ENCODE results near the gene CYP4F8. TPM values are rescaled to one million over a fixed set of nuclear protein-coding genes. Genes with fewer than 3 reads are reported as not detected.

Gene CYP4F8
- total RNA-seq, 1 experiment from 2014 or later, result not detected

GRCh38 chr19:15640904-15641597 is 26.0 kb downstream of the CYP4F8 start:
- Histone ChIP-seq H3K36me3 (ENCODE audit: control insufficient read depth, insufficient read depth, low read length) (no peaks in the 10 kb centered on the region), H3K9me3 (ENCODE audit: control insufficient read depth, insufficient read depth, low read depth, low read length) (no peaks in the 10 kb centered on the region), H3K4me1 (ENCODE audit: control insufficient read depth, insufficient read depth, low read length) (no peaks in the 10 kb centered on the region), H3K27ac (ENCODE audit: low read length) (no peak overlapping the region), H3K4me3 (ENCODE audit: low read depth in 2 of 2, low read length in 2 of 2) (no peak overlapping the region), H3K27me3 (ENCODE audit: control insufficient read depth, insufficient read depth, low read length) (no peaks in the 10 kb centered on the region)
- intact Hi-C loops (cut with micrococcal nuclease; ENCODE audit: unreplicated experiment), result no loop called here
- DNase-seq (ENCODE audit: low read depth, low spot score), result no peak
- TF ChIP-seq, protein P1, sequence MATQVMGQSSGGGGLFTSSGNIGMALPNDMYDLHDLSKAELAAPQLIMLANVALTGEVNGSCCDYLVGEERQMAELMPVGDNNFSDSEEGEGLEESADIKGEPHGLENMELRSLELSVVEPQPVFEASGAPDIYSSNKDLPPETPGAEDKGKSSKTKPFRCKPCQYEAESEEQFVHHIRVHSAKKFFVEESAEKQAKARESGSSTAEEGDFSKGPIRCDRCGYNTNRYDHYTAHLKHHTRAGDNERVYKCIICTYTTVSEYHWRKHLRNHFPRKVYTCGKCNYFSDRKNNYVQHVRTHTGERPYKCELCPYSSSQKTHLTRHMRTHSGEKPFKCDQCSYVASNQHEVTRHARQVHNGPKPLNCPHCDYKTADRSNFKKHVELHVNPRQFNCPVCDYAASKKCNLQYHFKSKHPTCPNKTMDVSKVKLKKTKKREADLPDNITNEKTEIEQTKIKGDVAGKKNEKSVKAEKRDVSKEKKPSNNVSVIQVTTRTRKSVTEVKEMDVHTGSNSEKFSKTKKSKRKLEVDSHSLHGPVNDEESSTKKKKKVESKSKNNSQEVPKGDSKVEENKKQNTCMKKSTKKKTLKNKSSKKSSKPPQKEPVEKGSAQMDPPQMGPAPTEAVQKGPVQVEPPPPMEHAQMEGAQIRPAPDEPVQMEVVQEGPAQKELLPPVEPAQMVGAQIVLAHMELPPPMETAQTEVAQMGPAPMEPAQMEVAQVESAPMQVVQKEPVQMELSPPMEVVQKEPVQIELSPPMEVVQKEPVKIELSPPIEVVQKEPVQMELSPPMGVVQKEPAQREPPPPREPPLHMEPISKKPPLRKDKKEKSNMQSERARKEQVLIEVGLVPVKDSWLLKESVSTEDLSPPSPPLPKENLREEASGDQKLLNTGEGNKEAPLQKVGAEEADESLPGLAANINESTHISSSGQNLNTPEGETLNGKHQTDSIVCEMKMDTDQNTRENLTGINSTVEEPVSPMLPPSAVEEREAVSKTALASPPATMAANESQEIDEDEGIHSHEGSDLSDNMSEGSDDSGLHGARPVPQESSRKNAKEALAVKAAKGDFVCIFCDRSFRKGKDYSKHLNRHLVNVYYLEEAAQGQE (IDR thresholded peaks at IDR 0.05; ENCODE audit: insufficient read depth in 1 of 2, low read depth in 2 of 2, low read length in 1 of 2), result no peak
- TF ChIP-seq CTCF (IDR thresholded peaks at IDR 0.05), result no peak
- no peak for TF ChIP-seq SIN3A (IDR thresholded peaks at IDR 0.05; ENCODE audit: borderline replicate concordance, insufficient read depth, low read depth, low read length)
- no peak for TF ChIP-seq TCF7L2 (IDR thresholded peaks at IDR 0.05; ENCODE audit: low read depth, low read length)
- no peak for TF ChIP-seq POLR2AphosphoS5 (IDR thresholded peaks at IDR 0.05; ENCODE audit: low read depth, low read length)
- in situ Hi-C loops (cut with HindIII; ENCODE audit: low pct_unique_long_range_greater_than_20kb, low sequenced_read_pairs), result no loop called here
- no peak for ATAC-seq
- no TSS peak for BruUV-seq (replicated peaks)
- POLR2A ChIA-PET, result no interaction called here
- CTCF ChIA-PET, result no interaction called here

- POLR2A ChIA-PET, result no interaction called here
- H3K27ac ChIP-seq (ENCODE audit: low read length), result no peak overlapping the region
- intact Hi-C loops (cut with micrococcal nuclease; ENCODE audit: unreplicated experiment), result no loop called here
- BruUV-seq (replicated peaks), result no TSS peak
- no peaks in the 10 kb centered on the region for H3K9me3 ChIP-seq (ENCODE audit: control insufficient read depth, insufficient read depth, low read depth, low read length)
- no peaks in the 10 kb centered on the region for H3K4me1 ChIP-seq (ENCODE audit: control insufficient read depth, insufficient read depth, low read length)
- H3K4me3 ChIP-seq (ENCODE audit: low read depth in 2 of 2, low read length in 2 of 2), result no peak overlapping the region
- in situ Hi-C loops (cut with HindIII; ENCODE audit: low pct_unique_long_range_greater_than_20kb, low sequenced_read_pairs), result no loop called here
- no peaks in the 10 kb centered on the region for H3K36me3 ChIP-seq (ENCODE audit: control insufficient read depth, insufficient read depth, low read length)
- no peak for TF ChIP-seq SIN3A (IDR thresholded peaks at IDR 0.05; ENCODE audit: borderline replicate concordance, insufficient read depth, low read depth, low read length)
- CTCF ChIA-PET, result no interaction called here
- no peaks in the 10 kb centered on the region for H3K27me3 ChIP-seq (ENCODE audit: control insufficient read depth, insufficient read depth, low read length)
- DNase-seq (ENCODE audit: low read depth, low spot score) (no peak), ATAC-seq (no peak)
Measured at GRCh38 chr19:15641901-15642491, 27.0 kb downstream of the CYP4F8 start.

DNA sequence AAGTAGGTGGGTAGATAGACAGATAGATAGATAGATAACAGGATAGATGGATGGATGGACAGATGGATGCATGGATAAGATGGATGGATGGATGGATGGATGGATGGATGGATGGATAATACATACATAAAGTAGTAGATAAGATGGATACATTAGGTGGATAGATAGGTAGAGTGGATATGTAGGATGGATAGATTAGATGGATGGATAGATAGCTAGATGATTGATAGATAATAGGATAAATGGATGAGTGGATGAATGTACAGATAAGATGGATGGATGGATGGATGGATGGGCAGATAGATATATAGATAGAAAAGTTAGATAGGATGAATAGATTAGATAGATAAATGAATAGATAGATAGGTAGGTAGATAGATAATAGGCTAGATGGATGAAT is 27.8 kb downstream of the CYP4F8 start:
- H3K36me3 ChIP-seq (ENCODE audit: control insufficient read depth, insufficient read depth, low read length), result no peaks in the 10 kb centered on the region
- TF ChIP-seq CTCF (IDR thresholded peaks at IDR 0.05) (no peak), POLR2AphosphoS5 (IDR thresholded peaks at IDR 0.05; ENCODE audit: low read depth, low read length) (no peak), SIN3A (IDR thresholded peaks at IDR 0.05; ENCODE audit: borderline replicate concordance, insufficient read depth, low read depth, low read length) (no peak), TCF7L2 (IDR thresholded peaks at IDR 0.05; ENCODE audit: low read depth, low read length) (no peak)
- TF ChIP-seq, protein P1 (IDR thresholded peaks at IDR 0.05; ENCODE audit: insufficient read depth in 1 of 2, low read depth in 2 of 2, low read length in 1 of 2), result no peak
- ATAC-seq (no peak), DNase-seq (ENCODE audit: low read depth, low spot score) (no peak)
- no peak overlapping the region for H3K4me3 ChIP-seq (ENCODE audit: low read depth in 2 of 2, low read length in 2 of 2)
- no peak overlapping the region for H3K27ac ChIP-seq (ENCODE audit: low read length)
- no TSS peak for BruUV-seq (replicated peaks)
- no peaks in the 10 kb centered on the region for H3K27me3 ChIP-seq (ENCODE audit: control insufficient read depth, insufficient read depth, low read length)
- CTCF ChIA-PET, result no interaction called here
- in situ Hi-C loops (cut with HindIII; ENCODE audit: low pct_unique_long_range_greater_than_20kb, low sequenced_read_pairs) (no loop called here), intact Hi-C loops (cut with micrococcal nuclease; ENCODE audit: unreplicated experiment) (no loop called here)
- H3K9me3 ChIP-seq (ENCODE audit: control insufficient read depth, insufficient read depth, low read depth, low read length), result no peaks in the 10 kb centered on the region
- POLR2A ChIA-PET, result no interaction called here
- no peaks in the 10 kb centered on the region for H3K4me1 ChIP-seq (ENCODE audit: control insufficient read depth, insufficient read depth, low read length)
